CD4-positive, alpha-beta T cell (primary cell): ENCODE measurements around the gene CSNK1A1. TPM values are rescaled to one million over a fixed set of nuclear protein-coding genes. Genes with fewer than 3 reads are reported as not detected.
"Not testable (repeated sequence)": the region's sequence is repeated elsewhere in the genome, so short reads cannot be mapped to it uniquely, and the experiment has no call there.

Experiments used
- ATAC-seq: fragments of 200-7000 bp; cut with Tn5 transposase; one replicate; pipeline ENCODE4 v1.10.0; 2022; ENCODE audit warnings: mild to moderate bottlenecking; ENCODE audit not compliant: poor library complexity
- CTCF ChIA-PET: fragments of 350-600 bp; sonication (Branson Sonifier 250); formaldehyde crosslinking; loops from one replicate; lab custom pipeline; 2021; ENCODE audit warnings: antibody characterized with exemption, inconsistent platforms; lab: Charles Lee
- POLR2A ChIA-PET: fragments of 350-600 bp; sonication (Branson Sonifier 250); formaldehyde crosslinking; loops from one replicate; lab custom pipeline; 2021; ENCODE audit warnings: antibody characterized with exemption, inconsistent platforms; lab: Charles Lee
- DNase-seq, 14 experiments: peaks; one replicate each; pipeline ENCODE4 v3.0.0-alpha.2; 2013 to 2020; ENCODE audit warnings: mixed read lengths in 2 of 14
- H3K27ac ChIP-seq, 2 donors: one replicate each; pipeline versions ENCODE4 v1.5.1 to v1.7.0; 2013; ENCODE audit warnings: low read length in 2 of 2, low read depth in 1 of 2, mild to moderate bottlenecking in 1 of 2
- H3K27me3 ChIP-seq, 2 experiments: 1 replicate in 1 of 2; 2 replicates in 1 of 2; pipeline versions ENCODE4 v1.6.1 to v1.7.0; 2013; ENCODE audit warnings: low read length in 2 of 2, control low read depth in 1 of 2, mild to moderate bottlenecking in 1 of 2, moderate library complexity in 1 of 2; ENCODE audit not compliant: insufficient read depth in 2 of 2, control insufficient read depth in 1 of 2
- H3K36me3 ChIP-seq: one replicate; pipeline ENCODE4 v1.6.1; 2013; ENCODE audit warnings: low read length, control low read depth; ENCODE audit not compliant: insufficient read depth
- H3K4me1 ChIP-seq: one replicate; pipeline ENCODE4 v1.6.1; 2013; ENCODE audit warnings: low read length, control low read depth; ENCODE audit not compliant: insufficient read depth
- H3K4me3 ChIP-seq: one replicate; pipeline ENCODE4 v1.5.1; 2013; ENCODE audit warnings: mild to moderate bottlenecking, low read length, moderate library complexity
- H3K9me3 ChIP-seq, 2 experiments: 1 replicate in 1 of 2; 2 replicates in 1 of 2; pipeline versions ENCODE4 v1.6.1 to v1.7.0; 2013; ENCODE audit warnings: low read length in 2 of 2, mild to moderate bottlenecking in 2 of 2, control low read depth in 1 of 2, moderate library complexity in 1 of 2; ENCODE audit not compliant: control insufficient read depth in 1 of 2, insufficient read depth in 1 of 2
- H3K27ac Mint-ChIP-seq: one replicate; pipeline ENCODE4 v1.8.0; 2020; ENCODE audit warnings: mixed read lengths
- H3K27me3 Mint-ChIP-seq: one replicate; pipeline ENCODE4 v1.8.0; 2021; ENCODE audit warnings: mixed read lengths
- H3K36me3 Mint-ChIP-seq: one replicate; pipeline ENCODE4 v1.8.0; 2021; ENCODE audit warnings: low read depth, mixed read lengths
- H3K4me1 Mint-ChIP-seq: one replicate; pipeline ENCODE4 v1.8.0; 2021; ENCODE audit warnings: low read depth, mixed read lengths
- H3K4me3 Mint-ChIP-seq: one replicate; pipeline ENCODE4 v1.8.0; 2020; ENCODE audit warnings: mild to moderate bottlenecking, mixed read lengths
- H3K9me3 Mint-ChIP-seq: one replicate; pipeline ENCODE4 v1.8.0; 2020; ENCODE audit warnings: mixed read lengths
- CTCF ChIP-seq: fragments of 200-600 bp; IDR thresholded peaks from one replicate; pipeline ENCODE4 v1.8.0; 2022; ENCODE audit warnings: antibody characterized with exemption, mild to moderate bottlenecking
- intact Hi-C, 2 experiments: fragments of 100-400 bp; cut with DNase I in 1 of 2; cut with micrococcal nuclease in 1 of 2; formaldehyde crosslinking; loops; one replicate each; pipeline versions ENCODE4 v1.15.1 to v1.9.0; 2023 to 2025; cut with DNase I, micrococcal nuclease
- total RNA-seq, 174 experiments: library from RNA in 2 of 174; stranded (reverse) in 2 of 174; gene quantifications; one replicate each; pipeline ENCODE4 v1.2.3 and lab custom pipeline; 2021 to 2026

CSNK1A1 gene
- total RNA-seq, 2 experiments from 2014 or later, result 201 to 217 TPM

- H3K9me3 Mint-ChIP-seq, result no peaks in the 10 kb centered on the region
- H3K36me3 ChIP-seq, result no peaks in the 10 kb centered on the region
- ATAC-seq, result no peak
- CTCF ChIA-PET, result no interaction called here
- no peak for DNase-seq
- H3K36me3 Mint-ChIP-seq, result no peaks in the 10 kb centered on the region
- no peak overlapping the region for H3K27ac ChIP-seq
- no peak overlapping the region for H3K4me3 Mint-ChIP-seq
- H3K4me1 Mint-ChIP-seq, result no peaks in the 10 kb centered on the region
- H3K4me3 ChIP-seq, result no peak overlapping the region
- H3K27ac Mint-ChIP-seq, result no peak overlapping the region
- no peaks in the 10 kb centered on the region for H3K27me3 ChIP-seq
- no peaks in the 10 kb centered on the region for H3K9me3 ChIP-seq
- TF ChIP-seq CTCF, result no peak
- POLR2A ChIA-PET, result no interaction called here
- H3K27me3 Mint-ChIP-seq, result no peaks in the 10 kb centered on the region
- intact Hi-C loops, result no loop called here
- H3K4me1 ChIP-seq, result no peaks in the 10 kb centered on the region
These were observed 47.7 kb upstream of the CSNK1A1 start for GRCh38 chr5:149598966-149599365.

- H3K36me3 ChIP-seq, H3K27ac Mint-ChIP-seq, H3K9me3 Mint-ChIP-seq, ATAC-seq, H3K4me3 ChIP-seq, H3K4me3 Mint-ChIP-seq, H3K27me3 Mint-ChIP-seq, H3K36me3 Mint-ChIP-seq, DNase-seq, H3K9me3 ChIP-seq, H3K27me3 ChIP-seq, H3K27ac ChIP-seq, POLR2A ChIA-PET, intact Hi-C loops, CTCF ChIA-PET, H3K4me1 ChIP-seq, H3K4me1 Mint-ChIP-seq: not testable (repeated sequence)
These were observed 47.0 kb upstream of the CSNK1A1 start for GRCh38 chr5:149598234-149598633.

GRCh38 chr5:149597618-149598017 is 46.4 kb upstream of the CSNK1A1 start:
- H3K9me3 Mint-ChIP-seq, result no peaks in the 10 kb centered on the region
- no peaks in the 10 kb centered on the region for H3K27me3 Mint-ChIP-seq
- no peak overlapping the region for H3K4me3 ChIP-seq

More at GRCh38 chr5:149597618-149598017, 46.4 kb upstream of the CSNK1A1 start:
- no peak for TF ChIP-seq CTCF
- DNase-seq, result no peak
- POLR2A ChIA-PET, result no interaction called here
- no peak for ATAC-seq
- Mint-ChIP-seq H3K36me3 (no peaks in the 10 kb centered on the region), H3K4me1 (no peaks in the 10 kb centered on the region), H3K27ac (no peak overlapping the region), H3K4me3 (no peak overlapping the region)
- H3K27me3 ChIP-seq, result no peaks in the 10 kb centered on the region
- H3K27ac ChIP-seq, result no peak overlapping the region
- no peaks in the 10 kb centered on the region for H3K9me3 ChIP-seq
- CTCF ChIA-PET, result no interaction called here
- no peaks in the 10 kb centered on the region for H3K4me1 ChIP-seq
- no peaks in the 10 kb centered on the region for H3K36me3 ChIP-seq
- intact Hi-C loops, result no loop called here
